Amniotic stem cell (primary cell): ENCODE measurements around the gene YES1.
A peak's percentile ranks its signal among the peaks of the same experiment; 100 is the strongest.

ENCODE experiments used
- DNase-seq: peaks from one replicate; lab custom pipeline; 2025; lab: John Stamatoyannopoulos, UW

YES1 gene

DNA sequence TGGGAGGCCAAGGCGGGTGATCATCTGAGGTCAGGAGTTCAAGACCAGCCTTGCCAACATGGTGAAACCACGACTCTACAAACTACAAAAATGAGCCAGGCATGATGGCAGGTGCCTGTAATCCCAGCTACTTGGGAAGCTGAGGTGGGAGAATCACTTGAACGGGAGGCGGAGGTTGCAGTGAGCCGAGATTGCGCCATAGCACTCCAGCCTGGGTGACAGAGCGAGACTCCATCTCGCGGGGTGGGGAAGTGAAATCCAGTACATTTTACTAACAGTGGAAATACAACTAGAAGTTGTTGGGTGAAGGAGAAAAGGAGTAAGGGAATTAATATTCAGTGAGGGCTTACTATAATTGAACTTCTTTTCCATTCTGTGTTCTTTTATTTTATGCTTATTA lies 86.4 kb downstream of the YES1 start:
- no peak for DNase-seq

DNA sequence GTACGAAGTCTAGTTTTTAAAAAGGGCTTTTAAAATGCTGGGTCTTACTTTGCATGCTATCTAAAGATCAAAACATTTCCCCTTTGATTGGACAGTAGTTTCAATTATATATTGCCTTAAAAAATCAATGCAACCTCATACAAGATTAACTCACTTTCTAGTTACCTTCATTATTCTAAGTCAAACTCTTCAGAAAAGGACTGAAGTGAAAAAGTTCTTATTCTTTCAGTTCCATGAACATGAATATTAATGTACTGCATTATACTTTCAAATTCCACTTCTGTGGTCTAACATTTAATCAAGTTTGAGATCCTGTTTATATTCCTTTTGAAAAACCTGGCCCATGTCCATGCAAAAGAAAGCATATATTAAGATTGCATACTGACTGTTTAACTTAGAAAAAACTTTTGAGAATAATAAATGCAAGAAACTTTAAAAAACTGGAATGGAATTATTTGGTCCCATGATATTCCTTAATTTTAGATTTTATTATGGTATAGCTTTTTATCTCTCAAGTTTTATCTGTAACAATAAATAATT lies 88.4 kb downstream of the YES1 start:
- no peak for DNase-seq

DNA sequence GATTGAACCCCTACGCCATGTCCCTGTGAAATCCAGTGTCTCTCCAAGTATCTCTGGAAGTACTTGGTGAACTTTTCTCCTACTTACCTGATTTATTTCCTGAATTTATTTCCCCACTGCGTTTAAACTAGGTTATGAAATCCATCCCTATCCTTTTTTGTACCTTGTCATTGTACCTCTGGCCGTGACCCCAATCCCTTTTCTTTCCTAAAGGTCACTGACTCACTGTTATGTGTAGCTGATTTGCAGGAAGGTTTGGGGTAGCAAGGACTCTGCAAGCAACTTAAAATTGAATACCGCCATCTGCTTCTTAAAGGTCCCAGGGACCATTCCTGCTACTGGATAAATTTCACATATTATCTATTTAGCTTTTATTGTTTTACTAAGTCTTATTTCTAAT lies 95.0 kb downstream of the YES1 start:
- no peak for DNase-seq

DNA sequence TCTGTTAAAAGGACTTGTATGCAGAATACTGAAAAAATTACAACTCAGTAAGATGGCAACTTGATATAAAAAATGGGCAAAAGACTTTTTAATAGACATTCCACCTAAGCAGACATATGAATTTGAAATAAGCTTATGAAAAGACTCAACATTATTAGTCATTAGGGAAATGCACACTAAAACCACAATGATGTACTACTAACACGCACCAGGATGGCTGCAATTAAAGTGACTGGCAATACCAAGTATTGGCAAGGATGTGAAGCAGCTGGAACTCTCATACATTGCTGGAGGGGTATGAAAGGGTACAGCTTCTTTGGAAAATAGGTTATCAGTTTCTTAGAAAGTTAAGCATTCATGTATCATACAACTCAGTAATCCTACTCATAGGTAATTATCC lies 96.4 kb downstream of the YES1 start:
- DNase-seq: peak; percentile 31

DNA sequence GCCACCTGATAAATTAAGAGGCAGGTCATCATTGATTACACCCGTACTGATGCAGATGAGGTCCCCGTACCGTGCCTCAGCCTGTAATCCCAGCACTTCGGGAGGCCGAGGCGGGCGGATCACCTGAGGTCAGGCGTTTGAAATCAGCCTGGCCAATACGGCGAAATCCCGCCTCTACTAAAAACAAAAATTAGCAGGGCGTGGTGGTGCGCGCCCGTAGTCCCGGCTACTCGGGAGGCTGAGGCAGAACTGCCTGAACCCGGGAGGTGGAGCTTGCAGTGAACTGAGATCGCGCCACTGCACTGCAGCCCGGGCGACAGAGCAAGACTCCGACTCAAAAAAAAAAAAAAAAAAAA lies 98.9 kb downstream of the YES1 start:
- DNase-seq: no peak

DNA sequence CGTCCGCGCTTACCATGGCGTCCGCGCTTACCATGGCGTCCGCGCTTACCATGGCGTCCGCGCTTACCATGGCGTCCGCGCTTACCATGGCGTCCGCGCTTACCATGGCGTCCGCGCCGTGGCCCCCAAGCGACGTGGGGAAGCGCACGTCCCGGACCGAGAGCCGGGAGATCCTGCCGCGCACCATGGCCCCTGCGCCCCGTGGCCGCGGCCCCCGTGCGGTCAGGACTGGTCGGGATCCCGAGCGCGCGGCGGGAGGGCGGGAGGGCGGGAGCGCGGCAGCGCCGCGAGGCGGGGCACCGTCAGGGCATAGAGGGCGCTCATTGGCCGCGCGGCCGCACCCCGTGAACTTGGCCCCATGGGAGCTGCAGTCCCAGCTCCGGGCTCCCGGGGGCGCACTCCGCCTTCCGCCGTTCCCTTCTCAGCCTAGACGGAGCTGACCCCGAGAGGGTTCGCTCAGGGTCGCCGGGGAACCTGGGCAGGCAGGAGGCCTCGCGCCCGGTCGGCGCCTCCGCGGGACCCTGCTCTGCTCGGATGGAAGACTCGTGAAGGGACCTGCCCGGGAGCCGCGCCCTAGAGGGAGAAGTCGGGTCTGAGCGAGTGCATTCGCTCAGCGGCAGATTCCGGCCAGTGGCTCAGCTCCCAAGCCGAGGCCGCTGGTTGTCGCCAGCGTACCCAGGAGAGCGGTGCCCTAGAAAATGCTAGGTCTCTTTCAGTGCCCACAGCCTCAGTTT lies 99.5 kb downstream of the YES1 start, which contains the start of gene ENOSF1:
ENOSF1 (minus strand) TSS at position 230 of the 734 bp plus-strand sequence; CDS start at position 187, 43 bp downstream.
- DNase-seq: no peak

DNA sequence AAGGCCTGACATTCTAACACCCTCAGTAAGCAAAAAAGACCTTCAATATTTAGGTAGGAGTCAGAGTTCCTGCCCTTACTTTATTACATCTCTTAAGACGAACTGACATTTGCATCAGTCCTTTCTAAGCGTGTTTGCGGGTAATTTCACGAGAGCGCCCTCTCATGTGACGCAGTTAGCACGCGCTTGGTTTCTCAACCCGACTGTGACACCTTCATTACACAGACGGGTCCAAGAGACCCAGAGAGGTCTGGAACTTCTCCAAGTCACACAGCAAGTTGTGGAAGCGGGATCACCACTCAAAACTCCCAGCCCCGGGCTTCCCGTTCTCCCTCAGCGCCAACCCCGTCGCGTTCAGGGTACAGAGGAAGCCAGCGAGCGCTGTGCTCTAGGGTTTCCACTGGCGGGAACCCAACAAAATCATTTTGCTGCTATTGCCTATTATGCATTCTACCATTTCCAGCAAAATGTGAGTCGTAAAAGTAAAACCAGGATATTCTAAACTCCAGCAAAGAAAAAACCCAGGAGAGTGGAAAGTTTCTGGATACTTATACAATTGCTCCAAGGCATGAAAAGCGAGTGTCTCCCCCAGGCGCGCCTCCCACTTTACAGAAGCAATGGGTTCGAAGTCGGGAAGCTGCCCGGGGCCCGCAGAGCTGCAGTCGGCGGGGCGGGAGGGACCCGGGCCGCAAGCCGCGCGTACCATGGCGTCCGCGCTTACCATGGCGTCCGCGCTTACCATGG lies 100.2 kb downstream of the YES1 start:
- peak; percentile 13 for DNase-seq

DNA sequence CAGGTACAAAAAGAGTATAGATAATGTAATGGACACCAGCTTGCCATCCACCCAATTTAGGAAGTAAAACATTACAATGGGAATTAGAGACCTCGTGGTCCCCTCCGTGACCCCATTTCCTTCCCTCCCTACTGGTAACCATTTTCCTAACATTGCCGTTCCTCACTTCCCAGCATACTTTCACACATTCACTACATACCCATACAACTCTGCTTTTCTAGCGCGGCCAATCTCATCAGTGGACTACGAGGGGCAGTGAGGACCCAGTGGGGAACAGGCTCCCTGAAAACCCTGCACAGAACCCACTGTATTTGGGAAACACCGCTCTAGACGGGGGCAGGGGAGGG lies 100.8 kb downstream of the YES1 start:
- DNase-seq: no peak

DNA sequence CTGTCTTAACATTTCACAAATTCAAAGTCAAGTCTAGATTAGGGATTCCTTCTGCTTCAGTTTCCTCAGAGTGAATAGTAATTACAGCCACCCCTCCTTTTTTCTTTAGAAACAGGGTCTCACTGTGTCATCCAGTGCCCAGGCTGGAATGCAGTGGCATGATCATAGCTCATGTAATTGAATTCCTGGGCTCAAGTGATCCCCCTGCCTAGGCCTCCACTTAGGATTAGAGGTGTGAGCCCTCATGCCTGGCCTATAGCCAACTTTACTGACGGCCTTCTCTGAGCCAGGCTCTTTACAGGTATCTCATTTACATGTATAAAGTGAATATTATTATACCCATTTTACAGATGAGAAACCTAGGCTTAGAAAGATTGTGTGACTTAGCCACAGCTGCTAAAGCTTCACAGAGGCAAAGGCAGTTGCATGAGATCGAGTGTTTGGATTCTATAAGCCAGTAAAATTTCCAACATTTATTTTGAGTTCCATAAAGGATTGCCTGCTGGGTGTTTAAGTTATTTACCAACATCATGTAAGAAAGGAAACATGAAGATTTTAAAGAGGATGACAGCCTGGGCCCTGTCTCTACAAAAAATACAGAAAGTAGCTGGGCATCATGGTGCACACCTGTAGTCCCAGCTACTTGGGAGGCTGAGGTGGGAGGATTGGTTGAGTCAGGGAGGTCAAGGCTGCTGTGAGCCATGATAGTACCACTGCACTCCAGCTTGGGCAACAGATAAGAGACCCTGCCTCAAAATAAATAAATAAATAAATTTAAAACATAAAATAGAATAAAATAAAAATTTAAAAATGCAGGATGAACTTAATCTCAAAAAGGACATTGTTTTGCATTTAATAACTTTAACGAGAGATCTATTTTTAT lies 101.4 kb downstream of the YES1 start:
- DNase-seq: no peak

DNA sequence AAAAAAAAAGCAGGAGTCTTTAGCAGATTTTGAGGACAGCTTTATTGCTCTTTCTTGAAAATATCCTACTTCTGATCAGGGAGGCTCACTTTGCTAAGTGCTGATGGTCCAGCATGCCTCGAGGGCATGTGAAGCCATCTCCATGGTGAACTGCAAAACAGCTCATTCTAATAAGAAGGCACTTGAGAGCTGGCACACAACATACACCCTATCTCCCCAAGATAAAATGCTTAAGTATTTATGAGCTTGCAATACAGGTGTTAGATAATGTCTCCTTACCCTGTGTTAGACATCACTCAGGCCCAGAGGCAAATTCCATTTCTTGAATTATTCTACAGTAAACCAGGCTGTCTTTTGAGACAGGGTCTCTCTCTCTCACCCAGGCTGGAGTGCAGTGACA lies 102.3 kb downstream of the YES1 start:
- no peak for DNase-seq

DNA sequence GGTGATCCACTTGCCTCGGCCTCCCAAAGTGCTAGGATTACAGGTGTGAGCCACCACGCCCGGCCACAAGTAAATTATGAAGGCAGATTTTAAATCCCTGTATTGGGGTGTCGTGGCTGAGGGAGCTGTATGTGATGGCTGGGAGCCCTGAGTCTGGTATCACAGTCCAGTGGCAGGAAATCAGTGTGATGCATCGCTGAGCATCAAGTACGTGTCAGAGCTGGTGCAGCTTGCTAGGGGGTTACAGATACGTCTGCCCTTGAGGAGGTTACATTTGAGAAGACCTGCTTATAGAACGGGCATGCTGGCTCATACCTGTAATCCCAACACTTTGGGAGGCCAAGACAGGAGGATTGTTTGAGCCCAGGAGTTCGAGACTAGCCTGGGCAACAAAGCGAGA lies 103.9 kb downstream of the YES1 start:
- DNase-seq: no peak

DNA sequence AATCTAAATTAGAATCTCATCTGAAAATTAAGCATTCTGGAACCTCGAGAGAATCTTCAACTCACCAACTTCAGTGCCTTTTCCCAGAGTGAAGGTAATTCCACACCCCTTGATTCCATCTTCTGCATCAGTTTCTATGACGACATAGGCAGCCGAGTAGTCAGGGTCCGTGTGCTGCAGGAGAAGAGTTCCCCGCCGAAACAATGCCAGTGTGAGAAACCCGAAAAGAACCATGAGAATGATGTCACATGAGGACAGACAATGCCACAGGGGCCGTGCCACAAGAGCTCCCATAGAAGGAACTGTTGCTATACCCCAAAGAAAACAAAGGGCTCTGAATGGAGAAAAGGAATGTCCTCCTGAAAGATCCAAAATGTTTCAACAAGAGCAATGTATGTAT lies 105.6 kb downstream of the YES1 start:
- no peak for DNase-seq

DNA sequence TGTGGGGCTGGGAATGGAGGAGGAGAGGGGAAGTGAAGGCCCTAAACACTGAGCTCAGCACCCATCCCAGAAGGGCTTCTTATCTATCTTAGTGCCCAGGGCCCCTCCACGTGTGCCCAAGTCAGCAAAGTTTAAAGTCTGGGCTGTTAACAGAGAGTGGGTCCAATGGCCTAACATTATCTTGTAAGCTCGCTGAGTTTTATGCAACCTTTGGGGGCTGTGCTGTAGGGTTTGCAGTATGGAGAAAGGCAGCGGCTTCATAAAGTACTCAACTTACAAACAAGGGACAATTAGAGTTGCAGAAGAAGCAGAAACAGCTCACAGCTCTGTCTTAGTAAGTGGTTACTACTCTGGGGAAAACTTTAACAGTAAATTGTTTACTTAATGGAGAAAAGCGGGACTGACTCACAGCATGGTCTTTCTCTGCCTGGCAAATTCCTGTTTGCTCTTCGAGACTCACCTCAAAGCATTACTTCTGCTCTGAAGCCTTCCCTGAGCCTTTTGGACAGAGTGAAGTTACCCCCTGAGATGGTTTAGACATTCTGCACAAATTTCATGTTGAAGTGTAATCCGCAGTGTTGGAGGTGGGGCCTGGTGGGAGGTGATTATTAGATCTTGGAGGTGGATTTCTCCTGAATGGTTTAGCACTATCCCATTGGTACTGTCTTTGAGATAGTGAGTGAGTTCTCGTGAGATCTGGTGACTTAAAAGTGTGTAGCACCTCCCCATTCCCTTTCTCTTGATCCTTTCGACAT lies 108.7 kb downstream of the YES1 start:
- no peak for DNase-seq

DNA sequence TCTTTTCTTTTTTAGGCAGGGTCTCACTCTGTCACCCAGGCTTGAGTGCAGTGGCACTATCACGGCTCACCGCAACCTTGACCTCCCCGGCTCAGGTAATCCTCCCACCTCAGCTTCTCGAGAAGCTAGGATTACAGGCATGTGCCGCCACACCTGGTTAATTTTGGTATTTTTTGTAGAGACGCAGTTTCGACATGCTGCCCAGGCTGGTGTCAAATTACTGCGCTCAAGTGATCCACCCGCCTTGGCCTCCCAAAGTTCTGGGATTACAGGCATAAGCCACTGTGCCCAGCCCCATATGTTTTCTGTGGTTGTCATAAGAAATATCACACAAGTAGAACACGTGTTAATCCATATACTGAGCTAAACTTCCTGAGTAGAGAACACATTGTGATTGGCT lies 114.2 kb downstream of the YES1 start:
- no peak for DNase-seq

DNA sequence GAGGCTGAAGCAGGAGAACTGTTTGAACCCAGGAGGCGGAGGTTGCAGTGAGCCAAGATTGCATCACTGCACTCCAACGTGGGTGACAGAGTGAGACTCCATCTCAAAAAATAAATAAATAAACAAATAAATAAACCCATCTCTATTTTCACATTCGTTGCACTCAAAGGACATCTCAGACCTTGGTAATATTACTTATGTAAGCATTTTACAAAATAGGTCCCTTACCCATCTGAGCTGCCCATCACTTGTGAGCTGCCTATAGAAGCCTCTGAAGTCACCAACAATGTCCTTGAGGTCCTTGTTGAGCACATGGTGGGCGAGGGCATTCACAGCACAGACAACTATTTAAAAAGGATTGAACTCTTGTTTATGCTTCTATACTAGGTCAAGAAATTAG lies 115.0 kb downstream of the YES1 start:
- DNase-seq: no peak

DNA sequence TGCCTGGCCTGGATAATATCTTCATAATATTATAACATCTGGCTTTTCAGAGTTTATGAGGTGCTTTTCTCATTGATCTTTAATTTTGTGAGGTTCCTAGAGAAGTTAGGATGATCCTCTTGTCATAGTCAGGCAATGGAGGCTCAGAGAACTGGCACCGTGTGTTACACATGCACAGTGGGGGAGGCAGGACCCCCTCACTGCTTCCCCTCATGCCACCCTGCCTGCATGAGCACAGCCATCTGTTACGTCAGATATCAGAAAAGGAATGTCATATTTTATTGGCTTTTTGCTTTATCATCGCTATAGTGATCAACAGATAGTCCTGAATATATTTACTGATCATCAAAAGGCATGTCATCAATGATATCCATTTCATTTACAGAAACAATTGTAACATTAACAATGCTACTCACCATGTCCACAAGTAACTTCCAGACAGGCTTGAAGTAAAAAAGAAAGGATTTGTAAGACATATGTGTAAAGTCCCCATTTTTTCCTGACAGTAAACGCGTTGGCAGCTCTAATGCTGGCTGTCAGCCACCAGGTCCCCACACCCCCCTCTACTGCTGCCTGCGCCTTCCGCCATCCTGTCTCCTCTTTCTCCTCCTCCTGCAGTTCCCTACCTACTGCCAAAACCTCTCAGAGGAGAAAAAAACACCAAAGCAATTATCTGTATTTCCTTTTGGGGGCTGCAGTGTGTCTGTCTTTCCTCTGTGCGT lies 118.4 kb downstream of the YES1 start:
- no peak for DNase-seq

DNA sequence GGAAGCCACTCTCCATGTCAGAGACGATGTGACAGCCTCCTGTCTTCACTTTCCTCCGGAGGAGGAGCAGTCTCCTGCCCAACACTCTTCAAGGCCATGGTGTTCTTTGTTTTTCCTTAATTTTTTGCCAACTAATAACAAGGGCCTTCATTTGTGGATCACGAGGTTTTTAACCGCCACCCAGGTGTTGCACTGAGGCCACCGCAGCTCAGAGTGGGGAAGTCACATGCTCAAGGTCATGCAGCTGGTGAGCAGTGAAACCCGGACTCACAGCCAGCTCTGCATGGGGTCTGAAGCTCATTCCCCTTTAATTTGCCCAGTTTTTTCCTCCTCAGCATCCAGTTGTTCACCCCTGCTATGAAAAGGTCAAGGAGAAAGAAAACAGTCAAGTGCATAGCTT lies 119.2 kb downstream of the YES1 start:
- DNase-seq: no peak

DNA sequence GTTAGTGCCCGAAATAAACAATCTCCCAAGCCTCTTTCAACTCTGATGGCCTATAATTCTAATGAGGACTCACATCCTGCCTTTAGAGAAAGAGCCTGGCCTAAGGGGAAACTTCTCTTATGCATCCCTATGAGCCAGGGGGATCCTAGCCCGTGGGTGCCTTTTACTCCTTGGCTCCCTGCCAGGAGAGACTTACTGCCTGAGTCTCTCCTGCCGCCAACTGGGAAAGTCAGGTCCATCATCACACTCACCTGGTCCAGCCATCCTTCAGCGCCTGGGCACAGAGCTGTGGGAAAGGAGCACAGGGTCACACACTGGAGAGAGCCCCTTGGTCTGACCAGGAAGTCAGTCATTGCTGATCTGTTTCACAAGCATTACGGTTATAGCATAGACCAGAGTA lies 123.7 kb downstream of the YES1 start:
- DNase-seq: no peak

DNA sequence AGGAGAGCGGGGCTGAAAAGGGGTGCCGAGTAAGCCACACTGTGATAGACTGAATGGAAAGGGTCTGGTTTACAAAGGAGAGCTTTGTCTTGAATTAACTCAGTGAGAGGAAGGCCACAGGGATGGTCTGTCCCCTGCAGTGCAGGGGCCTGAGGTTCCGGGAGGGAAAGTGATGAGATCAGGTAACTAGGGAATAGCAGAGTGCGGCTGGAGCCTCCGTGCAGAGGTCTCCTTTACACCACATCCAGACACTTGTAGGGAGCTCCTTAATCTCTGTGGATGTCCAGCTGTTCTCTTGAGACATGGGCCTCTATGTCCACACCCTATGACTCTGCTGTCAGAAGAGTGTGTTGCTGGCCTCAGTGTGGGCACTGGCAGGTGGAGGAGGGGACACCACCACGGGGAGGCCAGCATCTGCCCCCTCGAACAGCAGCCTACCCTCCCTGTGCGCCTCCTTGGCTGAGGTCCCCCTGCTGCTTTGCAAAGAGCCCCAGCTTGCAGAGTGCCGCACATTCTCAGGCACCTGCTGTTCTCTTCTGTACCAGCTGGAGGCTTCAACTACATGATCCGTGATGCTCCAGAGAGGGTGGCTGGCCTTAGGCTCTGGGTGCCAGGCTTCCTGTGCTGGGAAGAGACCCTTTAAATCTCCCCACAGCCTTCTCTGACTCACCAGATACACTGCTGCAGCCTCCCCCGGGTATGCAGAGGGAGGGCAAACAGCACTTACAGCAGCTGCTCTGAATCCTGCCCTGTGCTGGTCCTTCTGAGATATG lies 125.5 kb downstream of the YES1 start:
- DNase-seq: no peak

DNA sequence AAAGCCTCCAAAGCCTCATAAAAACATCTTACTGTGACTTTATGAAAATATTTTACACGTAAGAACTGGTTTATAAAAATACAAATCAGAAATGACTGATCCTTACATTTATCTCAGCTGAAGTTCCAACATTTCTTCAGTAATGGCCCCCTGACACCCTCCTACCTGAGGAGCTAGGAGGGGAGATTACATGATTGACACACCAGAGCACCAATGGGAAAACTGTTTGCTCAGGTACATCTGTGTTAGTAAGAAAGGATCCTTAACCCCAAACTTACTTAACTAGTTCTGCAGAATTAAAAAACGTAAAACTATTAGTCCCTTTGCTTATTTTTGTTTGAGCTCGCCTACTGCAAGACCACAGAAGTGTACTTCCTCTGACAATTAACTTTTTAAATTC lies 126.6 kb downstream of the YES1 start:
- no peak for DNase-seq
